IMR-90 (cell line): ENCODE data around the gene LRRC4C. TPM values are rescaled to one million over a fixed set of nuclear protein-coding genes. Genes with fewer than 3 reads are reported as not detected.

Source experiments
- ATAC-seq: fragments of 200-7000 bp; cut with Tn5 transposase; 2 replicates; pipeline ENCODE4 v1.9.1; 2020; ENCODE audit warnings: low read depth, mild to moderate bottlenecking, moderate library complexity
- BruUV-seq: library from RNA; stranded (reverse); fragments of 400-500 nt; replicated peaks from 2 replicates; lab custom pipeline; 2021; lab: Mats Ljungman, UMichigan
- CTCF ChIA-PET: fragments of 300-600 bp; formaldehyde crosslinking; extraction: SDS; loops from one replicate; lab custom pipeline; 2021; ENCODE audit warnings: antibody characterized with exemption; lab: Yijun Ruan, JAX
- POLR2A ChIA-PET: fragments of 300-600 bp; sonication (Branson Sonifier 250); formaldehyde crosslinking; loops from one replicate; lab custom pipeline; 2022; ENCODE audit warnings: antibody characterized with exemption; ENCODE audit not compliant: unreplicated experiment; lab: Charles Lee
- DNase-seq: peaks from one replicate; pipeline ENCODE4 v3.0.0; 2013
- H2AFZ ChIP-seq: replicated peaks from 2 replicates; pipeline ENCODE3; 2013; ENCODE audit warnings: low read length, mild to moderate bottlenecking; ENCODE audit not compliant: poor library complexity
- H2AK5ac ChIP-seq: 2 replicates; pipeline ENCODE4 v1.6.1; 2013; ENCODE audit warnings: low read depth, low read length, inconsistent platforms
- H2AK9ac ChIP-seq: replicated peaks from 2 replicates; pipeline ENCODE3; 2013; ENCODE audit warnings: mild to moderate bottlenecking, low read depth, low read length, moderate library complexity; ENCODE audit not compliant: poor library complexity
- H2BK120ac ChIP-seq: 2 replicates; pipeline ENCODE4 v1.6.1; 2013; ENCODE audit warnings: low read depth, low read length, inconsistent platforms
- H2BK15ac ChIP-seq: 3 replicates; pipeline ENCODE4 v1.6.1; 2013; ENCODE audit warnings: low read depth, low read length, inconsistent platforms
- H2BK20ac ChIP-seq: 2 replicates; pipeline ENCODE4 v1.6.1; 2013; ENCODE audit warnings: low read depth, mild to moderate bottlenecking, inconsistent platforms, low read length, moderate library complexity
- H2BK5ac ChIP-seq: 2 replicates; pipeline ENCODE4 v1.6.1; 2013; ENCODE audit warnings: mild to moderate bottlenecking, low read depth, low read length, inconsistent platforms; ENCODE audit not compliant: poor library complexity, severe bottlenecking
- H3K14ac ChIP-seq: replicated peaks from 2 replicates; pipeline ENCODE4 v1.6.1; 2013; ENCODE audit warnings: low read depth, low read length, inconsistent platforms
- H3K18ac ChIP-seq: 2 replicates; pipeline ENCODE4 v1.6.1; 2013; ENCODE audit warnings: low read depth, low read length, control low read depth
- H3K23ac ChIP-seq: 2 replicates; pipeline ENCODE4 v1.6.1; 2013; ENCODE audit warnings: low read depth, low read length, inconsistent platforms
- H3K27ac ChIP-seq: 2 replicates; pipeline ENCODE4 v1.5.1; 2013; ENCODE audit warnings: mild to moderate bottlenecking, control low read depth, low read length; ENCODE audit not compliant: insufficient read depth
- H3K27me3 ChIP-seq: 2 replicates; pipeline ENCODE4 v1.6.1; 2013; ENCODE audit warnings: low read length; ENCODE audit not compliant: control insufficient read depth, insufficient read depth
- H3K36me3 ChIP-seq: 2 replicates; pipeline ENCODE4 v1.6.1; 2013; ENCODE audit warnings: low read length, mixed read lengths; ENCODE audit not compliant: control insufficient read depth, insufficient read depth
- H3K4ac ChIP-seq: 2 replicates; pipeline ENCODE4 v1.6.1; 2013; ENCODE audit warnings: low read depth, low read length, inconsistent platforms
- H3K4me1 ChIP-seq: 2 replicates; pipeline ENCODE4 v1.6.1; 2013; ENCODE audit warnings: low read length, mixed read lengths; ENCODE audit not compliant: control insufficient read depth, insufficient read depth
- H3K4me2 ChIP-seq: 2 replicates; pipeline ENCODE4 v1.6.1; 2013; ENCODE audit warnings: low read depth, mild to moderate bottlenecking, control low read depth, low read length, moderate library complexity
- H3K4me3 ChIP-seq: 2 replicates; pipeline ENCODE4 v1.5.1; 2013; ENCODE audit warnings: low read depth, mild to moderate bottlenecking, control low read depth, low read length, moderate library complexity; ENCODE audit not compliant: insufficient read depth
- H3K56ac ChIP-seq: 2 replicates; pipeline ENCODE4 v1.6.1; 2013; ENCODE audit warnings: low read length, inconsistent platforms; ENCODE audit not compliant: insufficient read depth; ENCODE audit errors: extremely low read depth
- H3K79me1 ChIP-seq, 2 experiments: 2 replicates each; pipeline ENCODE4 v1.6.1; 2013; ENCODE audit warnings: low read length in 2 of 2, inconsistent platforms in 1 of 2, low read depth in 1 of 2
- H3K9ac ChIP-seq: 2 replicates; pipeline ENCODE4 v1.6.1; 2013; ENCODE audit warnings: low read depth, low read length, control low read depth
- H3K9me1 ChIP-seq: 2 replicates; pipeline ENCODE4 v1.6.1; 2013; ENCODE audit warnings: low read length, inconsistent platforms; ENCODE audit not compliant: insufficient read depth
- H3K9me3 ChIP-seq: 2 replicates; pipeline ENCODE4 v1.6.1; 2013; ENCODE audit warnings: low read length; ENCODE audit not compliant: control insufficient read depth, insufficient read depth
- H4K20me1 ChIP-seq: 2 replicates; pipeline ENCODE4 v1.6.1; 2013; ENCODE audit warnings: low read length, inconsistent platforms; ENCODE audit not compliant: insufficient read depth
- H4K5ac ChIP-seq: 2 replicates; pipeline ENCODE4 v1.6.1; 2013; ENCODE audit warnings: mild to moderate bottlenecking, low read depth, low read length, control low read depth
- H4K8ac ChIP-seq, 2 experiments: 2 replicates each; pipeline ENCODE4 v1.6.1; 2013; ENCODE audit warnings: low read depth in 2 of 2, low read length in 2 of 2, control low read depth in 1 of 2, inconsistent platforms in 1 of 2
- H4K91ac ChIP-seq: 2 replicates; pipeline ENCODE4 v1.6.1; 2013; ENCODE audit warnings: low read depth, low read length, inconsistent platforms; ENCODE audit not compliant: insufficient read depth
- MAFK ChIP-seq: IDR thresholded peaks from 2 replicates; pipeline ENCODE4 v1.6.1; 2012; ENCODE audit warnings: low read depth, low read length, improper control_type of control experiment
- NFE2L2 ChIP-seq: fragments of 150-350 bp; IDR thresholded peaks from 2 replicates; pipeline ENCODE4 v1.6.1; 2016; ENCODE audit warnings: low read depth, mild to moderate bottlenecking, low read length
- POLR2A ChIP-seq: IDR thresholded peaks from 2 replicates; pipeline ENCODE4 v1.6.1; 2012; ENCODE audit warnings: mild to moderate bottlenecking, low read depth, low read length
- WGBS, 2 experiments: methylation state at CpG; one replicate each; pipeline versions ENCODE4 v1.1.5 to v1.1.7; 2013; ENCODE audit warnings: missing lambda C conversion rate in 2 of 2; ENCODE audit not compliant: insufficient read length in 1 of 2; ENCODE audit errors: extremely low coverage in 2 of 2; 5-methylcytosine and 5-hydroxymethylcytosine counted together
- dilution Hi-C: fragments of 300-500 bp; cut with HindIII; formaldehyde crosslinking; loops from one replicate; pipeline ENCODE4 v1.14.3; 2018; ENCODE audit warnings: low sequenced_read_pairs; ENCODE audit not compliant: unreplicated experiment
- in situ Hi-C: fragments of 300-500 bp; cut with MboI; formaldehyde crosslinking; loops from 3 replicates; pipeline ENCODE4 v1.14.3; 2019; ENCODE audit warnings: low sequenced_read_pairs, inconsistent platforms, mixed read lengths
- intact Hi-C: fragments of 100-400 bp; cut with micrococcal nuclease; formaldehyde crosslinking; loops from 2 replicates; pipeline ENCODE4 v1.10.0; 2022
- polyA plus RNA-seq, 3 experiments: library from polyadenylated mRNA; depleted of rRNA; stranded (reverse); fragments of >200 nt; gene quantifications; 2 replicates each; pipeline ENCODE4 v1.2.3, GENCODE V29; 2012; ENCODE audit warnings: low replicate concordance in 1 of 3
- total RNA-seq: library from RNA; depleted of rRNA; stranded (reverse); fragments of >200 nt; gene quantifications from 2 replicates; pipeline ENCODE4 v1.2.3, GENCODE V29; 2012

Gene LRRC4C
- total and polyA plus RNA-seq, 2 of the 4 experiments (the other 2 are of a cell fraction): under 0.01 to 0.03 TPM

DNA sequence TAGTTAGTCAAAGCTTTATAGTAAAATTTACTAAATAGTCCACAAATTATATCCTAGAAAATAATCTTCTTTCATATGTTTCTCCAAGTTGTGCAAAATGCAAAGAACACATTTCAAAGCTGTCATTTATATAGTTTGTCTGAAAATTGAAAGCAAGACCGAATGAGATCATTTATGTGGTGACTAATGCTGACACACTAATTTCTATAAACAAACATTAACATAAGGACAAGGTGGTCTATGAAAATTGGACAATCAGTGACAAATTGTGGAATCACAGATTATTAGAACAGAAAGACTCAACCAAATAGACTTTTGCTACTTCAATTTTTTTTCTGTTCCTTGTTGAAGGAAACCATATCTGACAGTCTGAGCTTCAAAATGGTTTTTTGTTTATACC is 1056.1 kb downstream of the LRRC4C start:
- Histone ChIP-seq H3K4ac (no peak overlapping the region), H2BK20ac (no peak overlapping the region), H3K27ac (no peak overlapping the region), H3K4me3 (no peak overlapping the region), H3K27me3 (no peaks in the 10 kb centered on the region), H4K20me1 (no peaks in the 10 kb centered on the region), H3K4me2 (no peak overlapping the region), H2BK5ac (no peak overlapping the region), H4K5ac (no peak overlapping the region), H3K79me1 (no peaks in the 10 kb centered on the region), H2AFZ (no peak overlapping the region), H3K9me3 (no peaks in the 10 kb centered on the region), H3K56ac (no peak overlapping the region), H3K9ac (no peak overlapping the region), H3K36me3 (no peaks in the 10 kb centered on the region), H3K9me1 (no peaks in the 10 kb centered on the region), H2BK15ac (no peak overlapping the region), H3K23ac (no peak overlapping the region), H3K18ac (no peak overlapping the region), H3K4me1 (no peaks in the 10 kb centered on the region), H2AK9ac (no peak overlapping the region), H4K91ac (no peak overlapping the region), H4K8ac (no peak overlapping the region), H2AK5ac (no peak overlapping the region), H3K14ac (no peak overlapping the region), H2BK120ac (no peak overlapping the region)
- DNase-seq: peak; percentile 23
- intact Hi-C loops: no loop called here
- dilution Hi-C loops: no loop called here
- TF ChIP-seq POLR2A (no peak), NFE2L2 (no peak), MAFK (peak; percentile 48)
- no CpG with 5 or more reads among the region's 1 CpG for WGBS, 2 experiments
- BruUV-seq: no TSS peak
- no peak for ATAC-seq
- in situ Hi-C loops: no loop called here
- ChIA-PET CTCF (no interaction called here), POLR2A (no interaction called here)
